Liver (tissue), 3 donors: ENCODE data around the gene CHMP1A.

Experiments
- ATF3 ChIP-seq: IDR thresholded peaks from 2 replicates; pipeline ENCODE4 v1.6.1; 2016; ENCODE audit warnings: antibody characterized with exemption
- EGR1 ChIP-seq, 2 donors: IDR thresholded peaks; 2 replicates each; pipeline ENCODE4 v1.6.1; 2016 to 2018; ENCODE audit warnings: antibody characterized with exemption in 2 of 2, low read depth in 2 of 2
- FOXA1 ChIP-seq: IDR thresholded peaks from 2 replicates; pipeline ENCODE4 v1.6.1; 2016; ENCODE audit warnings: antibody characterized with exemption
- GABPA ChIP-seq, 2 donors: IDR thresholded peaks in 1 of 2; conservative IDR thresholded peaks in 1 of 2; 2 replicates each; pipeline ENCODE4 v1.6.1; 2016; ENCODE audit warnings: antibody characterized with exemption in 2 of 2, mild to moderate bottlenecking in 1 of 2, moderate library complexity in 1 of 2
- HNF4A ChIP-seq, 2 donors: conservative IDR thresholded peaks; 2 replicates each; pipeline ENCODE4 v1.6.1; 2016; ENCODE audit warnings: antibody characterized with exemption in 2 of 2, mild to moderate bottlenecking in 2 of 2
- RAD21 ChIP-seq, 2 donors: IDR thresholded peaks; 2 replicates each; pipeline ENCODE4 v1.6.1; 2016; ENCODE audit warnings: antibody characterized with exemption in 2 of 2, mild to moderate bottlenecking in 2 of 2
- REST ChIP-seq: IDR thresholded peaks from 2 replicates; pipeline ENCODE4 v1.6.1; 2016; ENCODE audit warnings: antibody characterized with exemption, mild to moderate bottlenecking
- SP1 ChIP-seq: IDR thresholded peaks from 2 replicates; pipeline ENCODE4 v1.6.1; 2018; ENCODE audit warnings: antibody characterized with exemption, mild to moderate bottlenecking
- TAF1 ChIP-seq: conservative IDR thresholded peaks from 2 replicates; pipeline ENCODE4 v1.6.1; 2016; ENCODE audit warnings: antibody characterized with exemption, mild to moderate bottlenecking
- TF ChIP-seq, protein P1 (sequence below): fragments of 150-350 bp; IDR thresholded peaks from 2 replicates; pipeline ENCODE4 v1.5.1; 2017; ENCODE audit warnings: improper control_type of control experiment, low read depth, low read length; ENCODE audit not compliant: missing input control
- TF ChIP-seq, protein P2 (sequence below): IDR thresholded peaks from 2 replicates; pipeline ENCODE4 v1.6.1; 2016; ENCODE audit warnings: antibody characterized with exemption
- donor health status: healthy.
- donor health status: healthy.

DNA sequence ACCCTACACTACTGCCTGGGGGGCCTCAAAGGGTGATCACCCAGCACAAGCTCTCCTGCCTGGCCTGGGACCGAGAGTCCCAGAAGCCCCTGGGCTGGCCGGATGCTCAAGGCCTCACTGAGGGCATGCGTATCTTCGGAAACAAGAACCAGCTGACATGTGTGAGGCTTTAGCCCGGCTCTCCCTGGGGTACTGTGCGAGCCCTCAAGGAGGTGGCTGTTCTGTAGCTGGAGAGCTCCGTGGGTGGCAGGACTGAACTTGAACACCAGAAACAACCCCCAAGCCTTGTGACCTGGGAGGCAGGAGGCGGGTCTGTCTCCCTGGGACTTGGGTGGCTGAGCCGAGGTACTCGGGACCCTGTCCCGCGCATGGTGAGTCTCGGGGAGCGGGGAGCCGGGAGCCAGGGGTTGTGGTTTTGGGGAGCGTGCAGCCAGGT, 37.1 kb downstream of the CHMP1A start:
- TF ChIP-seq, protein P1, sequence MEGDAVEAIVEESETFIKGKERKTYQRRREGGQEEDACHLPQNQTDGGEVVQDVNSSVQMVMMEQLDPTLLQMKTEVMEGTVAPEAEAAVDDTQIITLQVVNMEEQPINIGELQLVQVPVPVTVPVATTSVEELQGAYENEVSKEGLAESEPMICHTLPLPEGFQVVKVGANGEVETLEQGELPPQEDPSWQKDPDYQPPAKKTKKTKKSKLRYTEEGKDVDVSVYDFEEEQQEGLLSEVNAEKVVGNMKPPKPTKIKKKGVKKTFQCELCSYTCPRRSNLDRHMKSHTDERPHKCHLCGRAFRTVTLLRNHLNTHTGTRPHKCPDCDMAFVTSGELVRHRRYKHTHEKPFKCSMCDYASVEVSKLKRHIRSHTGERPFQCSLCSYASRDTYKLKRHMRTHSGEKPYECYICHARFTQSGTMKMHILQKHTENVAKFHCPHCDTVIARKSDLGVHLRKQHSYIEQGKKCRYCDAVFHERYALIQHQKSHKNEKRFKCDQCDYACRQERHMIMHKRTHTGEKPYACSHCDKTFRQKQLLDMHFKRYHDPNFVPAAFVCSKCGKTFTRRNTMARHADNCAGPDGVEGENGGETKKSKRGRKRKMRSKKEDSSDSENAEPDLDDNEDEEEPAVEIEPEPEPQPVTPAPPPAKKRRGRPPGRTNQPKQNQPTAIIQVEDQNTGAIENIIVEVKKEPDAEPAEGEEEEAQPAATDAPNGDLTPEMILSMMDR, result no peak
- TF ChIP-seq RAD21 (IDR thresholded peaks at IDR 0.05) (no peak), ATF3 (no peak), REST (no peak), HNF4A (conservative IDR thresholded peaks at IDR 0.05) (no peak), EGR1 (IDR thresholded peaks at IDR 0.05; ENCODE audit: low read depth in 2 of 2) (no peak), SP1 (no peak), GABPA (IDR thresholded peaks at IDR 0.05 in 1 of 2, conservative IDR thresholded peaks at IDR 0.05 in 1 of 2) (no peak), FOXA1 (no peak), TAF1 (no peak)
- TF ChIP-seq, protein P2, sequence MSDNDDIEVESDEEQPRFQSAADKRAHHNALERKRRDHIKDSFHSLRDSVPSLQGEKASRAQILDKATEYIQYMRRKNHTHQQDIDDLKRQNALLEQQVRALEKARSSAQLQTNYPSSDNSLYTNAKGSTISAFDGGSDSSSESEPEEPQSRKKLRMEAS, result no peak
